Activated CD4-positive, alpha-beta T cell treated with anti-CD3 and anti-CD28 coated beads for 4 hours (primary cell): ENCODE data around the gene SPAG7.

ENCODE experiments used
- DNase-seq, 2 donors: peaks; one replicate each; pipeline ENCODE4 v3.0.0-alpha.2; 2020

Gene SPAG7, protein sequence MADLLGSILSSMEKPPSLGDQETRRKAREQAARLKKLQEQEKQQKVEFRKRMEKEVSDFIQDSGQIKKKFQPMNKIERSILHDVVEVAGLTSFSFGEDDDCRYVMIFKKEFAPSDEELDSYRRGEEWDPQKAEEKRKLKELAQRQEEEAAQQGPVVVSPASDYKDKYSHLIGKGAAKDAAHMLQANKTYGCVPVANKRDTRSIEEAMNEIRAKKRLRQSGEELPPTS

GRCh38 chr17:4967539-4968485 lies at the start of gene SPAG7:
Gene SPAG7, minus strand, starts transcription at chr17:4967817. Its CDS starts 13 bp downstream, at chr17:4967804.
- peak; percentile 89 to 91 for DNase-seq

DNA sequence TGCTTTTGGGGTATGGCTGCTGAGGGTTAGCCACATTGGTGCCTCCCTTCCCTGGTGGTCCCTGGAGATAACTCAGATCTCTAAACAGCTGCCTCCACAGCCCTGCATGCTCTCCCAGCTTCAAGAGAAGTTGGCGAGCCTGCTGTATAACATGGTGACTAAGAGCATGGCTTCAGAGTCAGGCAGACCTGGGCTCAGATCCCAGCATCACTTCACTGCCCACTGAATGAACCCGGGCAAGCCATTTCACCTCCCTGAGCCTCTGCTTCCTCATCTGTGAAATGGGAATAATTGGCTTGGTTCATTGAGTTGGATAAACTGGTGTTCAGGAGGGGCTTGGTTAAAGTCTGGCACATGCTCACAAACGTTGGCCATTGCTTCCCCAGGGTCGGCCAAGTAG lies 46.7 kb upstream of the SPAG7 start:
- no peak for DNase-seq

- DNase-seq = no peak
Observed at GRCh38 chr17:5011928-5012327, 44.3 kb upstream of the SPAG7 start.

- DNase-seq = no peak
Observed at GRCh38 chr17:5003214-5003867, 35.7 kb upstream of the SPAG7 start.

DNA sequence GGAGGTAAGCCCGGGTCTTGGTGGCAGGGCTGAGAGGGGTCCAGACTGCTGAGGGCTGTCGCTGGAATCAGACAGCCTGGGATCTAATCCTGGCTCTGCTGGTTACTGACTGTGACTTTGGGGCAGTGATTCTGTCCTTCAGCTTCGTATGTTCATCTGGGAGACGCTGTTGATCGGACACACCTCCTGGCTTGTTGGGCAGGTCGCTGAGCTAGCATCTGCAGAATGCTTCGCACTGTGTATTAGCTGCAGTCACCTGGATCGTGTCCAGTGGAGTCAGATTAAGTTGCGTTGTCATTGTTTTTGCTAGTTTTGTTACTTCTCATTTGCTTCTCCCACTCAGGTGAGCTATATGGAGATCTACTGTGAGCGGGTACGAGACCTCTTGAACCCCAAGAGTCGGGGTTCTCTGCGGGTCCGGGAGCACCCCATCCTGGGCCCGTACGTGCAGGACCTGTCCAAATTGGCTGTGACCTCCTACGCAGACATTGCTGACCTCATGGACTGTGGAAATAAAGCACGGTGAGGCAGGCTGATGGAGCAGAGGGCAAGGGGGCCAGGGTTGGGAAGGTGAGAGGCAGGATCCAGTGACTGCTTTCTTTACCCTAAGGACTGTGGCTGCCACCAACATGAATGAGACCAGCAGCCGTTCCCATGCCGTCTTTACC lies 34.6 kb upstream of the SPAG7 start:
- DNase-seq = no peak

GRCh38 chr17:5000237-5000639 lies 32.6 kb upstream of the SPAG7 start:
- no peak for DNase-seq

- DNase-seq = no peak
Observed at GRCh38 chr17:4999430-5000093, 31.9 kb upstream of the SPAG7 start.

DNA sequence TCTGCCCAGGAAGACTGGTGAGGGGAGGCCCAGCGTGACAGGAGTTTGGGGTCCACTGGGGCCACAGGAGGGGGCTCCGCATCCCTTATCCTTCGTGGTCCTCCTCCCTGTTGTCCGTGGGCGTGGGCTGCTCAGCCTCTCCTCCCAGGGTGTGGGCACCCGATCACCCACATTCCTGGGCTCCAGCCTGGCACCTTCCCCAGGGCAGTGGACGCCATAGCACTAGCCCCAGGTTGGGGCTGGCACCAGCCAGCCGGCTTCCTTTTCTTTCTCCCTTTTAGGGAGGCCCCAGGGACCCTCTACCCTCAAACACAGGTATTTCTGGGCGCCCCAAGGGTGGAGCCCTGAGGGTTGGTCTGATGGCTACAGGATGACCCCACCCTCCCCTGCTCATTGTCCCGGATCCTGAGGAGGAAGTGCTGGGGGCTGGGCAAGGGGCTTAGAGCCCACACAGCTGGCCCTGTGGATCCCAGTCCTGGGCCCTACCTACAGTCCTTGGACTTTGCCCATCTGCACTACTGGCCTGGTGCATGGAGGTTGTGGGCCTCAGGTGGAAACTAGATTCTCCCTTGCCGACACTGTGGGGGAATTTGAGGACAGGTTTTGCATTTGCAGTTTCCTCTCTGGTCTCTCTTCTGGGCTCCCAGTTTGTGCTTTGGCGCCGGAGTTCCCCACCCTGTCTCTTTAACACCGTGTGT lies 31.3 kb upstream of the SPAG7 start:
- DNase-seq = no peak

- no peak for DNase-seq
Observed at GRCh38 chr17:4998027-4998731, 30.6 kb upstream of the SPAG7 start.

GRCh38 chr17:4997302-4998026 lies 29.8 kb upstream of the SPAG7 start, which contains the start of the genes INCA1 and KIF1C:
Gene INCA1, minus strand, starts transcription at chr17:4997522. Its CDS starts 3,085 bp downstream, at chr17:4994437.
Gene KIF1C, plus strand, starts transcription at chr17:4997950. Its CDS starts 2,297 bp downstream, at chr17:5000247.
- peak; percentile 88 to 90 for DNase-seq

DNA sequence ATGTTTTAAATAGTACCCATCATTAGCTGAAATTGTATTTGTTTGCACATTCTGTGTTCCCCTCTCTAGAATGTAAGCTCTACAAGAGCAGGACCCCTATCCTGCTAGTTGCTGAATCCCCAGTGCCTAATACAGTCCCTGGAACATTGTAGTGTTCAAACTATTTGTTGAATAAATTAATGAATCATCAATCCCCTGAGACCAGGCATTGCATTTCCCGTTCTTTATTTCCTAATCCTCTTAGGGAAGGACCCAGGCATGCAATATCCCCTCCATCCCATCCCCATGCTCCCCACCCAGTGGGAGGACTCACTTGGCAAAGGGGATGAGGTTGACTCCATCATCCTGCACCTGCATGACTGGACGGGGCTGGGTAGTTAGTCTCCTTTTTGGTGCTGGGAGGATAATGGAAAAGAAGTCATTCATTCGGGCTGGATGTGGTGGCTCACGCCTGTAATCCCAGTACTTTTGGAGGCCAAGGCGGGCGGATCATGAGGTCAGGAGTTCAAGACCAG lies 26.5 kb upstream of the SPAG7 start:
- DNase-seq = no peak

GRCh38 chr17:4987767-4988567 lies 20.4 kb upstream of the SPAG7 start:
- no peak for DNase-seq

GRCh38 chr17:4986951-4987766 lies 19.5 kb upstream of the SPAG7 start, which contains the start of gene CAMTA2:
Gene CAMTA2, minus strand, starts transcription at chr17:4987675. Its CDS starts 1,453 bp downstream, at chr17:4986222.
- peak; percentile 86 to 88 for DNase-seq

DNA sequence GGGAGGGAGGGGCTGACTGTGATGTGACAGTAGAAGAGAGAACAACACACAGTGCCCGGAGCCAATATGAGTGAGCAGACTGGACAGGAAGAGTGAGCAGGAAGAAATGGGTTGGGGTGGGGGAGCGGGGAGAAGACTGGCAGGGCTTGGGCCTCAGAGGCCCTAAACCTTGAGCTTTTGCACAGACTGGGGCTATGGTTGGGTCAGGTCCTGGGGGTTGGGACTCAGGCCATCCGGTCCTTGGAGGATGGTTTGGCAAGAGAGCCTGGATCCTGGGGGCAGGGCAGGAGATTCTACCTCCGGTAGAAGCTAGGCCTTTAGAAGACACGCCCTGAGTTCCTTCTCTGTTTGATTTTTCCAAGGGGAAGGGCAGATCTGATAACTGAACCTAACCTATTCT lies 18.8 kb upstream of the SPAG7 start:
- no peak for DNase-seq

DNA sequence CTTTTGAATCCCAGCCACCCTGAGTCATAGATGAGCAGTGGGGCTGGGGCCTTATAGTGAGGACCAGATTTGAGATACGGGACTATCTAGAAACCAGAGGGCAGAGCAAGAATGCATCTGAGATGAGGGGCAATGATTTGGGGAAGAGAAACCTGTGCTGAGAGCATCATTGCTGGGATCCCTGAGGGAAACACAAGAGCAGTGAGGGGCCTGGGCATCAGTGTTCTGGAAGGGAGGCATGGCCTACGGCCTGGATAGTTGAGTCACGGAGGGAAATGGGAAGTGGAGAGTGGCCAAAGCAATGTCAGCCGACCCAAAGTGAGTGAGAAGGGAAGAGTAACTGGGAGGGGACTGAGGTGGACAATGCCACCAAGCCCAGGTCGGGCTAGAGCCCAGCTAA lies 14.7 kb upstream of the SPAG7 start:
- no peak for DNase-seq

GRCh38 chr17:4980644-4981216 lies 13.1 kb upstream of the SPAG7 start:
- peak; percentile 40 to 63 for DNase-seq

DNA sequence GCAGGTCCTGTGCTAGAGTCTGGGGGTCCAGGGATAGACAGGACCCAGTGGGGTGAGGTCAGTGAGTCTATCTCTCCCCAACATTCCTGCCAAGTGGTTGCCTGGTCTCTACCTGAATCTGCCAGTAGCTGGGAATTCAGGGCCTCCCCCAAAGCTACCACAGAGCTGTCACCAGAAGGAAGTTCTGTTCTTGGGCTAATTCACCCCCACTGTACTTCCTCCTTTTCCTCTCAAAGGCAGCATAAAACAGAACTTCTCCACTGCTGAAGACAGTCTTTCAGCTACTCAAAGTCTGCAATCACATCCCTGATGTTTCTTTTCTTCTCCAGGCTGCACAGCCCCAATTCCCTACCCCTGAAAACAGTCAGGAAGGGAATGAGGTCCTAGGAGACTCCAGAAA lies 11.1 kb upstream of the SPAG7 start:
- no peak for DNase-seq
